MM.1S (cell line): ENCODE results near the gene ITPRIPL2.

Experiments used
- DNase-seq: peaks from one replicate; pipeline ENCODE4 v3.0.0-alpha.2; 2015
- H2AFZ ChIP-seq: fragments of 300-600 bp; sonication (generic); 2 replicates; pipeline ENCODE4 v1.6.0; 2016; ENCODE audit warnings: antibody characterized with exemption, low read length
- H3F3A ChIP-seq: fragments of 300-600 bp; sonication (generic); 2 replicates; pipeline ENCODE4 v1.6.1; 2016; ENCODE audit warnings: mild to moderate bottlenecking, antibody characterized with exemption, low read length, moderate library complexity, mixed read lengths; ENCODE audit not compliant: insufficient read depth
- H3K27ac ChIP-seq: fragments of 300-600 bp; sonication (generic); 2 replicates; pipeline ENCODE4 v1.5.1; 2016; ENCODE audit warnings: mild to moderate bottlenecking, low read length
- H3K27me3 ChIP-seq: fragments of 300-600 bp; sonication (generic); replicated peaks from 2 replicates; pipeline ENCODE4 v1.6.0; 2016; ENCODE audit warnings: low read length; ENCODE audit not compliant: insufficient read depth
- H3K36me3 ChIP-seq: fragments of 300-600 bp; sonication (generic); replicated peaks from 2 replicates; pipeline ENCODE4 v1.6.1; 2016; ENCODE audit warnings: mild to moderate bottlenecking, low read length, mixed read lengths; ENCODE audit not compliant: insufficient read depth
- H3K4me1 ChIP-seq: fragments of 300-600 bp; sonication (generic); 2 replicates; pipeline ENCODE4 v1.6.1; 2016; ENCODE audit warnings: low read length, mixed read lengths
- H3K4me2 ChIP-seq: fragments of 300-600 bp; sonication (generic); 2 replicates; pipeline ENCODE4 v1.6.0; 2016; ENCODE audit warnings: low read depth, low read length
- H3K4me3 ChIP-seq: fragments of 300-600 bp; sonication (generic); 2 replicates; pipeline ENCODE4 v1.5.1; 2016; ENCODE audit warnings: low read length, mixed read lengths
- H3K79me2 ChIP-seq: fragments of 300-600 bp; sonication (generic); 2 replicates; pipeline ENCODE4 v1.6.1; 2016; ENCODE audit warnings: mixed run types, low read length, mixed read lengths
- H3K9ac ChIP-seq: fragments of 300-600 bp; sonication (generic); 2 replicates; pipeline ENCODE4 v1.6.1; 2016; ENCODE audit warnings: low read length, mixed read lengths
- H3K9me2 ChIP-seq: fragments of 300-600 bp; sonication (generic); replicated peaks from 2 replicates; pipeline ENCODE4 v1.6.1; 2016; ENCODE audit warnings: mild to moderate bottlenecking, low read length, mixed read lengths; ENCODE audit not compliant: insufficient read depth
- H3K9me3 ChIP-seq: fragments of 300-600 bp; sonication (generic); replicated peaks from 2 replicates; pipeline ENCODE4 v1.6.1; 2016; ENCODE audit warnings: mild to moderate bottlenecking, low read length, mixed read lengths; ENCODE audit not compliant: insufficient read depth
- H4K20me1 ChIP-seq: fragments of 300-600 bp; sonication (generic); 2 replicates; pipeline ENCODE4 v1.6.1; 2016; ENCODE audit warnings: mild to moderate bottlenecking, low read length, moderate library complexity, mixed read lengths; ENCODE audit not compliant: insufficient read depth
- CTCF ChIP-seq: fragments of 300-600 bp; sonication (generic); IDR thresholded peaks from 2 replicates; pipeline ENCODE4 v1.5.1; 2016; ENCODE audit warnings: antibody characterized with exemption, low read length, mixed read lengths
- EZH2 ChIP-seq: fragments of 300-600 bp; sonication (generic); optimal IDR thresholded peaks from 2 replicates; pipeline ENCODE3; 2017; ENCODE audit warnings: low read depth, mild to moderate bottlenecking, antibody characterized with exemption, low read length, mixed read lengths
- EZH2phosphoT487 ChIP-seq: fragments of 300-600 bp; sonication (generic); IDR thresholded peaks from 2 replicates; pipeline ENCODE4 v1.6.1; 2018; ENCODE audit warnings: antibody characterized with exemption, low read length

Gene ITPRIPL2

GRCh38 chr16:19132255-19132654, 18.5 kb downstream of the ITPRIPL2 start:
- no peak for DNase-seq
- H3K27me3 ChIP-seq = no peaks in the 10 kb centered on the region
- no peak overlapping the region for H3K4me2 ChIP-seq
- no peak overlapping the region for H2AFZ ChIP-seq
- no peaks in the 10 kb centered on the region for H3K36me3 ChIP-seq
- no peaks in the 10 kb centered on the region for H3K4me1 ChIP-seq
- no peaks in the 10 kb centered on the region for H3F3A ChIP-seq
- H3K4me3 ChIP-seq = no peak overlapping the region
- H3K79me2 ChIP-seq = no peaks in the 10 kb centered on the region
- H3K9me3 ChIP-seq = no peaks in the 10 kb centered on the region
- no peak for TF ChIP-seq EZH2
- TF ChIP-seq EZH2phosphoT487 = no peak
- no peak for TF ChIP-seq CTCF
- no peak overlapping the region for H3K9ac ChIP-seq
- H3K9me2 ChIP-seq = no peaks in the 10 kb centered on the region
- no peaks in the 10 kb centered on the region for H4K20me1 ChIP-seq
- no peak overlapping the region for H3K27ac ChIP-seq

- no peak overlapping the region for H3K9ac ChIP-seq
- H3F3A ChIP-seq = no peaks in the 10 kb centered on the region
- TF ChIP-seq CTCF (no peak), EZH2phosphoT487 (no peak), EZH2 (no peak)
- no peaks in the 10 kb centered on the region for H3K9me2 ChIP-seq
- H3K4me2 ChIP-seq = no peak overlapping the region
- H3K4me1 ChIP-seq = no peaks in the 10 kb centered on the region
- H3K9me3 ChIP-seq = no peaks in the 10 kb centered on the region
- no peak overlapping the region for H2AFZ ChIP-seq
- no peaks in the 10 kb centered on the region for H3K27me3 ChIP-seq
- H3K36me3 ChIP-seq = no peaks in the 10 kb centered on the region
- DNase-seq = no peak
- H3K27ac ChIP-seq = no peak overlapping the region
- no peaks in the 10 kb centered on the region for H3K79me2 ChIP-seq
- no peaks in the 10 kb centered on the region for H4K20me1 ChIP-seq
- no peak overlapping the region for H3K4me3 ChIP-seq
Observed at GRCh38 chr16:19132898-19133297, 19.1 kb downstream of the ITPRIPL2 start.

- Histone ChIP-seq H3K36me3 (no peaks in the 10 kb centered on the region), H3K9ac (no peak overlapping the region), H3K4me2 (no peak overlapping the region), H3K79me2 (no peaks in the 10 kb centered on the region), H3K4me3 (no peak overlapping the region), H3K9me3 (no peaks in the 10 kb centered on the region), H4K20me1 (no peaks in the 10 kb centered on the region), H3K27me3 (no peaks in the 10 kb centered on the region), H3K27ac (no peak overlapping the region), H3K9me2 (no peaks in the 10 kb centered on the region), H3K4me1 (no peaks in the 10 kb centered on the region), H2AFZ (no peak overlapping the region), H3F3A (no peaks in the 10 kb centered on the region)
- no peak for DNase-seq
- TF ChIP-seq EZH2 = no peak
- TF ChIP-seq CTCF = no peak
- no peak for TF ChIP-seq EZH2phosphoT487
Observed at GRCh38 chr16:19133600-19133999, 19.8 kb downstream of the ITPRIPL2 start.
